NCI-H187 treated with DMSO at 0.1 percent for 48 hours (cell line): ENCODE results near the gene LANCL3.
"Not testable (repeated sequence)": the region's sequence is repeated elsewhere in the genome, so short reads cannot be mapped to it uniquely, and the experiment has no call there.

Experiments
- DNase-seq: peaks from one replicate; lab custom pipeline; 2025; lab: John Stamatoyannopoulos, UW

Gene LANCL3

GRCh38 chrX:37613933-37614332 is 42.5 kb downstream of the LANCL3 start:
- no peak for DNase-seq

GRCh38 chrX:37627602-37628001 is 56.1 kb downstream of the LANCL3 start:
- no peak for DNase-seq

GRCh38 chrX:37638047-37638446 is 66.6 kb downstream of the LANCL3 start:
- DNase-seq: no peak

GRCh38 chrX:37640142-37640541 is 68.7 kb downstream of the LANCL3 start:
- no peak for DNase-seq

- peak; percentile 38 for DNase-seq
Observed at GRCh38 chrX:37641859-37642258, 70.4 kb downstream of the LANCL3 start.

DNA sequence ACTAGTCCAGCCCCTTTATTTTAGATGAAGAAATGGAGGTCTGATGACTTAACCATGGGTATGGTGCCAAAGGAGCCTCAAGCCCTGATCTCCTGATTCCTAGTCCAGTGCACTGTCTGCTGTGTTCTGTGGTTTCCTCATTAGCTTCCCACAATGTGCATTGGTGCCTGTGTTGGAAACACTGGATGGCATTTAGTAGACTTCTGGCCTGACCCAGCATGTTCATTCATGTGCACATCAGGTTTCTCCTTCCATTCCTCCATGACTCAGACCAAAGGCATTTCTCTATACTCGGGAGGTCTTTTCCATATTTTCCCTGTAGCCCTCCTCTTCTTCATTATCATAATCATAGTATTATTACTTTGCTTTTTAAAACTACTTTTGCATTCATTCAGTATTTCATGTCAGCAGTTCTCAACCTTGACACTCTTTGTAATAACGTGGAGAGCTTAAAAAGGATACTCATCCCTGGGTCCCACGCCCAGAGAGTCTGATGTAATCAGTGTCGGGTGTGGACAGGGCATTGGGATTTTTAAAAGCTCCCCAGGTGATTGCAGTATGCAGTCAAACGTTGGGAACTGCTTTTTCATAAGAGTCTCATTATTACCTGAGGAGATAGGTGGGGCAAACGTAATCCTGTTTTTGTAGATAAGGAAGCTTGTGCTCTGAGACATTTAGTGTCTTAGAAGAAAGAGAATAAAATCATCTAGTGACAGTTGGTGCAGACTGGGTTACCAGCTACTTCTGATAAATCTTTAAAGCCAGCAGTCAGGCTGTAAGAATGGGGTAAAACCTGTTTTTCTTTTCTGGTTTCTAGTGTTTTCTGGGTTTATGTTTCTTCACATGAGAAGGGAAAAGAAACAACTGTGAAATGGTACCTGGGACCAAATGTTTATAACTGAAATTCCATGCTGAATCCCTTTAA is 73.2 kb downstream of the LANCL3 start:
- DNase-seq: no peak

GRCh38 chrX:37646254-37646653 is 74.8 kb downstream of the LANCL3 start:
- DNase-seq: no peak

DNA sequence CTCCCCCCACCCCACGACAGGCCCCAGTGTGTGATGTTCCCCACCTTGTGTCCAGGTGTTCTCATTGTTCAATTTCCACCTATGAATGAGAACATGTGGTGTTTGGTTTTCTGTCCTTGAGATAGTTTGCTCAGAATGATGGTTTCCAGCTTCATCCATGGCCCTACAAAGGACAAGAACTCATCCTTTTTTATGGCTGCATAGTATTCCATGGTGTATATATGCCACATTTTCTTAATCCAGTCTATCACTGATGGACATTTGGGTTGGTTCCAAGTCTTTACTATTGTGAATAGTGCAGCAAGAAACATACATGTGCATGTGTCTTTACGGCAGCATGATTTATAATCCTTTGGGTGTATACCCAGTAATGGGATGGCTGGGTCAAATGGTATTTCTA is 79.4 kb downstream of the LANCL3 start:
- DNase-seq: not testable (repeated sequence)

DNA sequence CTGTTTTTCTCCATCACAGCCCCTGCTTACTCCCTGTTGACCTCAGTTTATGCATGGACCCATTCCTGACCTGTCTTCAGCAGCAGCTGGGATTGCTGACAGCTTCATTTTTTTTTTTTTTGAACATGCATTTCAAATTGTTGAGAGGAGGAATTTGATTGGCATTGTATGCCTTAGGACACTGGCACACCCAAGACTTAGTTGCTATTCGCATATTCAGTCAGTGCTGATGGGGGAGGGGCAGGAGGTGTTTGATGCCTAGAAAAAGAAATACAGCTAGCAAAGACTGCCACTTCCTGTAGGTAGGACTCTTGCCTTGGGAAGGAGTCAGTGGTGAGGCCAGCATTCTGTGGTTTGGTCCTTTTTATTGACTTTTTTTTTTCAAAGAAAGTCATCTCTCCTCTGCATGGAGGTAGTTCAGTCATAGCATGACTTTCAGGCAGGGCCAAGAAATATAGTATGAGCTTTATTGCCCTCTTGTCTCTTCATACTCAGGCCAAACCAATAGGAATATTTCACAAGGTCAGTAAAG is 80.5 kb downstream of the LANCL3 start:
- DNase-seq: no peak

- DNase-seq: no peak
Observed at GRCh38 chrX:37652589-37653231, 81.2 kb downstream of the LANCL3 start.

- no peak for DNase-seq
Observed at GRCh38 chrX:37653397-37654085, 82.1 kb downstream of the LANCL3 start.

DNA sequence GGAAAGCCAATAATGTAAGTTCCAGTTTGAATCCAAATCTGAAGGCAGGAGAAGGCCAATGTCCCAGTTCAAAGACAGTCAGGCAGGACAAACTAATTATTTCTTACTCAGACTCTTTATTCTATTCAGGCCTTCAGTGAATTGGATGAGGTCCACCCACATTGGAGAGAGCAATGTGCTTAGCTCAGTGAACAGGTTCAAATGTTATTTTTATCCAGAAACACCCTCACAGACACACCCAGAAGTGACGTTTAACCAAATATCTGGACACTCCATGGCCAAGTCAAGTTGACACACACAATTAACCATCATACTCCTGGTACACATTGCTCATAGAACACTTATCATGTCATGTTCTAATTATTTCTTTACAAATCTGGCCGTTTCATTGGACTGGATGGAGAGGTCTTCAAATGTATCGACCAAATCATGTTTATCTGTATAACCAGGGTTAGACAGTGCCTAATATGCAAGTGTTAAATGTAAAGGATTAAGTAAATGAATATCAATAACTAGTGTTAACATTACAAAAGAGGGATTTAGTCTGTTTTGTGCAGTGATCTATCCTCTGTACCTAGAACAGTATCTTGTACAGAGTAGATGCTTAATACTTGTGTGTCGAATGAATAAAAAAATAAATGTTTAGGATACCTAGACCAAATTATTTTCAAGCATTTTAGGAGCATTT is 87.0 kb downstream of the LANCL3 start:
- DNase-seq: no peak

DNA sequence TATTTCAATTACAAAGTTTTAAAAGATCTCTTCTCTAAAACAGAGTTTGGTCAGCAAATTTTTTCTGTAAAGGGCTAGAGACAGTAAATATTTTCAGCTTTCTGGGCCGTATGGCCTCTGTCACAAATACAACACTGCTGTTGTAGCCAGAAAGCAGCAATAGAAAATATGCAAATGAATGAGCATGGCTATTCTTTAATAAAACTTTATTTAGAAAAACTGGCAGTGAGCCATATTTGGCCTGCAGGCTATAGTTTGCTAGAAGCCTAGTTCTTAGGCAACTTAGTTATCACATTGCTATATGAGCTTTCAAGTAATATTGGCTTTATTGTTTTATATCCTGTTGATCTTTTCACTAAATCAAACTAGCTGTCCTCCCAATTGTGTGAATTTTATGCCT is 87.6 kb downstream of the LANCL3 start:
- no peak for DNase-seq

- DNase-seq: no peak
Observed at GRCh38 chrX:37662181-37662580, 90.7 kb downstream of the LANCL3 start.

GRCh38 chrX:37666516-37666915 is 95.1 kb downstream of the LANCL3 start:
- no peak for DNase-seq

DNA sequence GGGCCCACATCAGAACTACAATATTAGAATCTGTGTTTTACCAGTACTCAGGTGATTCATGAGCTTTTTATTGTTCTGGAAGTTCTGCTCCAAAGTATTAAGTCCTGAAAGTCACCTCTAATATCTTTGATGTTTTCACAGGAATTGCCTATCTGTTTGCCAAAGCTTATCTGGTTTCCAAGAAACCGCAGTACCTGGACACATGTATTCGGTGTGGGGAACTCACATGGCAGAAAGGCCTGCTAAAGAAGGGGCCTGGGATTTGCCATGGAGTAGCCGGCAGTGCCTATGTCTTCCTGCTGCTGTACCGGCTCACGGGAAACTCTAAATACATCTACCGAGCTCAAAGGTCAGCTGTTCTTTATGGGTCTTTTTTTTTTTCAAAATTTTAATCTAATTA is 95.7 kb downstream of the LANCL3 start:
- DNase-seq: no peak

GRCh38 chrX:37672563-37672962 is 101.1 kb downstream of the LANCL3 start:
- DNase-seq: no peak

- DNase-seq: no peak
Observed at GRCh38 chrX:37676811-37677210, 105.3 kb downstream of the LANCL3 start.

DNA sequence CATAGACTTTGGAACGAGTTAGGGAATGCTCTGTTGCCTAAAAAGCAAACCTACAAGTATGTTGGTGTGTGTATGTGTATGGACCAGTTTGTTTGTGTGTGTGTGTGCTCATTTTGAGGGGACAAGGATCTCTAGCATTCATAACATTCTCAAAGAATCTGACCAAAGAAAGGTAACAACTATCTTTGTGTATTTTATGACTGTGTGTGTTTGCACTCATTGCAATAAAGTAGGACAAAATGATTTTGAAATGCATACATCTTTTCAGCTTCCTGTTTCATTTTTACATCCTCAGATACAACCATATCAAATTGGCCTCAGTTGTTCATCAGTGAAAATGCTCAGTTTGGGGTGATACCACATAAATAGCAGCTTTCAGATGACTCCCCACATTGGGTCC is 105.8 kb downstream of the LANCL3 start:
- DNase-seq: no peak

GRCh38 chrX:37677765-37678164 is 106.3 kb downstream of the LANCL3 start:
- DNase-seq: no peak

GRCh38 chrX:37678574-37678973 is 107.1 kb downstream of the LANCL3 start:
- DNase-seq: no peak

- no peak for DNase-seq
Observed at GRCh38 chrX:37679230-37679629, 107.8 kb downstream of the LANCL3 start.
